Vagina (tissue), 2 donors: ENCODE data around the gene RPS27L.
A peak's percentile ranks its signal among the peaks of the same experiment; 100 is the strongest.

Experiments
- POLR2A ChIP-seq, 2 donors: fragments of 450-650 bp; IDR thresholded peaks; one replicate each; pipeline ENCODE4 v1.6.1; 2017; ENCODE audit warnings: antibody characterized with exemption in 2 of 2, mild to moderate bottlenecking in 2 of 2, moderate library complexity in 2 of 2
- POLR2AphosphoS5 ChIP-seq, 2 donors: sonication (generic); formaldehyde crosslinking; IDR thresholded peaks; one replicate each; pipeline ENCODE4 v1.9.0; 2017; ENCODE audit warnings: antibody characterized with exemption in 2 of 2, mild to moderate bottlenecking in 2 of 2, low read depth in 1 of 2; ENCODE audit not compliant: insufficient read depth in 1 of 2
- TF ChIP-seq, protein P1 (sequence below), 3 experiments: fragments of 450-650 bp in 2 of 3; fragments of 200-600 bp in 1 of 3; sonication (generic) in 1 of 3; IDR thresholded peaks; one replicate each; pipeline ENCODE4 v1.5.1; 2017 to 2019; ENCODE audit warnings: antibody characterized with exemption in 3 of 3, mild to moderate bottlenecking in 2 of 3, moderate library complexity in 2 of 3

- TF ChIP-seq, protein P1, sequence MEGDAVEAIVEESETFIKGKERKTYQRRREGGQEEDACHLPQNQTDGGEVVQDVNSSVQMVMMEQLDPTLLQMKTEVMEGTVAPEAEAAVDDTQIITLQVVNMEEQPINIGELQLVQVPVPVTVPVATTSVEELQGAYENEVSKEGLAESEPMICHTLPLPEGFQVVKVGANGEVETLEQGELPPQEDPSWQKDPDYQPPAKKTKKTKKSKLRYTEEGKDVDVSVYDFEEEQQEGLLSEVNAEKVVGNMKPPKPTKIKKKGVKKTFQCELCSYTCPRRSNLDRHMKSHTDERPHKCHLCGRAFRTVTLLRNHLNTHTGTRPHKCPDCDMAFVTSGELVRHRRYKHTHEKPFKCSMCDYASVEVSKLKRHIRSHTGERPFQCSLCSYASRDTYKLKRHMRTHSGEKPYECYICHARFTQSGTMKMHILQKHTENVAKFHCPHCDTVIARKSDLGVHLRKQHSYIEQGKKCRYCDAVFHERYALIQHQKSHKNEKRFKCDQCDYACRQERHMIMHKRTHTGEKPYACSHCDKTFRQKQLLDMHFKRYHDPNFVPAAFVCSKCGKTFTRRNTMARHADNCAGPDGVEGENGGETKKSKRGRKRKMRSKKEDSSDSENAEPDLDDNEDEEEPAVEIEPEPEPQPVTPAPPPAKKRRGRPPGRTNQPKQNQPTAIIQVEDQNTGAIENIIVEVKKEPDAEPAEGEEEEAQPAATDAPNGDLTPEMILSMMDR (IDR thresholded peaks at IDR 0.05): no peak
- TF ChIP-seq POLR2AphosphoS5 (IDR thresholded peaks at IDR 0.05; ENCODE audit: insufficient read depth in 1 of 2, low read depth in 1 of 2): peak; percentile 84 to 89
- peak in 1 of 2 donors; percentile 78 for TF ChIP-seq POLR2A (IDR thresholded peaks at IDR 0.05)
Measured at GRCh38 chr15:63188926-63189871, 31.9 kb upstream of the RPS27L start, which contains the start of gene RAB8B.
